ENCODE results near the gene ALOXE3. TPM values are rescaled to one million over a fixed set of nuclear protein-coding genes. Genes with fewer than 3 reads are reported as not detected.

Gene ALOXE3
- total and polyA plus RNA-seq, 2 of the 8 experiments (the other 6 are each of a cell fraction or from before 2014, with no cell fraction given) = 0.26 TPM; not detected in 1

GRCh38 chr17:8087952-8088230 lies 30.4 kb downstream of the ALOXE3 start:
- H3K56ac ChIP-seq (replicated peaks; ENCODE audit: insufficient read length, low read depth, low read length) = no peak overlapping the region
- H2AFZ ChIP-seq (ENCODE audit: low read length) = no peak overlapping the region
- H4K8ac ChIP-seq (ENCODE audit: extremely low read depth, insufficient read depth, low read length) = no peak overlapping the region; the same call in 1 of the 2 replicates
- no peak overlapping the region for H3K23ac ChIP-seq (ENCODE audit: insufficient read length)
- ChIA-PET POLR2A (ENCODE audit: partially characterized antibody) (interaction anchor here (1.0 kb wide), 1 partner anchor 85 kb away, joined by 4 read pairs; no protein-coding TSS in a partner anchor), CTCF (ENCODE audit: partially characterized antibody) (interaction anchor here (0.7 to 13.6 kb wide), 5 partner anchors 11 to 102 kb away, joined by 3 to 501 read pairs (median 35); partner anchors contain the start of gene ALOXE3)
- H2BK12ac ChIP-seq (ENCODE audit: low read depth, low read length) = no peak overlapping the region
- H4K5ac ChIP-seq (ENCODE audit: insufficient read length, low read depth, low read length) = no peak overlapping the region
- H3K27me3 ChIP-seq (replicated peaks in 1 of 4; ENCODE audit: control insufficient read depth in 3 of 4, extremely low read depth in 1 of 4, insufficient read depth in 3 of 4, low read length in 3 of 4) = peaks cover 0 to 7% (median 3%) of the 10 kb centered on the region in 4 experiments; a peak in 4 of 7 replicates
- H2AK5ac ChIP-seq (ENCODE audit: low read depth, low read length) = no peak overlapping the region
- no peaks in the 10 kb centered on the region for H3K79me1 ChIP-seq (ENCODE audit: low read depth, low read length)
- H2BK120ac ChIP-seq (replicated peaks; ENCODE audit: low read depth, low read length) = no peak overlapping the region
- no peak overlapping the region for H3K27ac ChIP-seq (ENCODE audit: low read depth, low read length)
- peaks cover 0 to 7% (median under 1%) of the 10 kb centered on the region in 4 experiments; a peak in 5 of 7 replicates for H3K4me1 ChIP-seq (replicated peaks in 1 of 4; ENCODE audit: control insufficient read depth in 3 of 4, insufficient read depth in 4 of 4, low read length in 3 of 4)
- no peaks in the 10 kb centered on the region for H3K36me3 ChIP-seq (ENCODE audit: control insufficient read depth in 2 of 4, insufficient read depth in 4 of 4, low read length in 3 of 4)
- no peak overlapping the region for H2BK15ac ChIP-seq (ENCODE audit: low read length)
- no peaks in the 10 kb centered on the region for H3K9me3 ChIP-seq (ENCODE audit: insufficient read depth in 2 of 2, low read depth in 1 of 2, low read length in 1 of 2)
- H3K14ac ChIP-seq (ENCODE audit: insufficient read length) = no peak overlapping the region
- H3K4ac ChIP-seq (replicated peaks; ENCODE audit: insufficient read length, low read depth, low read length) = no peak overlapping the region
- H3K4me2 ChIP-seq (ENCODE audit: insufficient read depth in 1 of 2, low read depth in 2 of 2, low read length in 2 of 2) = no peak overlapping the region
- H3K4me3 ChIP-seq (ENCODE audit: extremely low read depth in 1 of 4, insufficient read depth in 2 of 4, low read depth in 3 of 4, low read length in 4 of 4) = no peak overlapping the region
- DNase-seq (ENCODE audit: low read depth in 1 of 2, low spot score in 2 of 2) (no peak), FAIRE-seq (no peak)
- no peaks in the 10 kb centered on the region for H4K20me1 ChIP-seq (replicated peaks in 1 of 2; ENCODE audit: control insufficient read depth in 1 of 2, insufficient read depth in 2 of 2, low read length in 2 of 2)
- no peak overlapping the region; the same call in 1 of the 2 replicates for H2BK5ac ChIP-seq (ENCODE audit: low read depth, low read length)
- no peak overlapping the region for H2BK20ac ChIP-seq (ENCODE audit: low read length)
- 87% methylated on average over 3 of the region's 5 CpGs; no CpG with 5 or more reads in 1 of the 2 experiments for WGBS, 2 experiments (ENCODE audit: extremely low coverage in 1 of 2, insufficient coverage in 1 of 2, insufficient read length in 1 of 2, insufficient replicate concordance in 2 of 2, low coverage in 1 of 2, low lambda C conversion rate in 2 of 2, missing lambda C conversion rate in 1 of 2)
- no peaks in the 10 kb centered on the region for H3K79me2 ChIP-seq (ENCODE audit: control insufficient read depth in 1 of 2, insufficient read depth in 2 of 2, low read length in 2 of 2)
- H3K18ac ChIP-seq (ENCODE audit: extremely low read depth, low read length) = no peak overlapping the region
- no peak overlapping the region for H3K9ac ChIP-seq (replicated peaks in 1 of 4; ENCODE audit: extremely low read depth in 1 of 4, low read depth in 3 of 4, low read length in 3 of 4)
- H3K23me2 ChIP-seq (ENCODE audit: low read depth, low read length) = no peaks in the 10 kb centered on the region; the same call in 1 of the 2 replicates
- no peak overlapping the region for H4K91ac ChIP-seq (replicated peaks; ENCODE audit: insufficient read length, low read length)
- no peak for TF ChIP-seq CBX5 (IDR thresholded peaks at IDR 0.05; ENCODE audit: low read depth, low read length)
- TF ChIP-seq GABPA (IDR thresholded peaks at IDR 0.05; ENCODE audit: borderline replicate concordance, insufficient read depth, low read length) = no peak
- TF ChIP-seq TCF12 (IDR thresholded peaks at IDR 0.05; ENCODE audit: low read depth, low read length) = no peak
- TF ChIP-seq POLR2A (IDR thresholded peaks at IDR 0.05; ENCODE audit: control extremely low read depth in 1 of 2, low read depth in 2 of 2, low read length in 2 of 2) = no peak
- no peak for TF ChIP-seq SP2 (IDR thresholded peaks at IDR 0.05; ENCODE audit: low read length)
- TF ChIP-seq ATF3 (IDR thresholded peaks at IDR 0.05; ENCODE audit: insufficient read depth, low read depth, low read length) = no peak
- TF ChIP-seq KDM1A (IDR thresholded peaks at IDR 0.05; ENCODE audit: borderline replicate concordance, low read length) = no peak
- no peak for TF ChIP-seq RBBP5 (IDR thresholded peaks at IDR 0.05; ENCODE audit: borderline replicate concordance, low read depth, low read length)
- TF ChIP-seq RFX5 (IDR thresholded peaks at IDR 0.05; ENCODE audit: borderline replicate concordance, low read depth, low read length) = no peak
- TF ChIP-seq EZH2 (IDR thresholded peaks at IDR 0.05; ENCODE audit: low read depth, low read length, severe bottlenecking) = no peak
- no peak for TF ChIP-seq TAF7 (optimal IDR thresholded peaks at IDR 0.05; ENCODE audit: borderline replicate concordance, low read depth, low read length)
- no peak for TF ChIP-seq CREB1 (IDR thresholded peaks at IDR 0.05)
- TF ChIP-seq CEBPB (IDR thresholded peaks at IDR 0.05; ENCODE audit: low read depth, low read length) = no peak
- no peak for TF ChIP-seq RXRA (IDR thresholded peaks at IDR 0.05; ENCODE audit: insufficient read depth, low read depth, low read length)

Measured in H1 (cell line).